Stimulated activated CD4-positive, alpha-beta T cell treated with anti-CD3 and anti-CD28 coated beads, Interleukin-1b, Interleukin-23, amount 100 ng/mL, for 24 hours (primary cell): ENCODE measurements around the gene ANO4.

Experiments
- DNase-seq, 4 experiments: peaks; one replicate each; pipeline ENCODE4 v3.0.0-alpha.2; 2020; ENCODE audit warnings: low read depth in 4 of 4, low spot score in 1 of 4

Gene ANO4

GRCh38 chr12:100794441-100795173 lies at the start of gene ANO4:
Gene ANO4, plus strand, starts transcription at chr12:100794776. Its CDS starts 107,010 bp downstream, at chr12:100901786.
- DNase-seq = no peak

- DNase-seq = no peak
Observed at GRCh38 chr12:100745378-100746071, 49.1 kb upstream of the ANO4 start.

GRCh38 chr12:100752841-100753240 lies 41.7 kb upstream of the ANO4 start:
- DNase-seq = no peak

DNA sequence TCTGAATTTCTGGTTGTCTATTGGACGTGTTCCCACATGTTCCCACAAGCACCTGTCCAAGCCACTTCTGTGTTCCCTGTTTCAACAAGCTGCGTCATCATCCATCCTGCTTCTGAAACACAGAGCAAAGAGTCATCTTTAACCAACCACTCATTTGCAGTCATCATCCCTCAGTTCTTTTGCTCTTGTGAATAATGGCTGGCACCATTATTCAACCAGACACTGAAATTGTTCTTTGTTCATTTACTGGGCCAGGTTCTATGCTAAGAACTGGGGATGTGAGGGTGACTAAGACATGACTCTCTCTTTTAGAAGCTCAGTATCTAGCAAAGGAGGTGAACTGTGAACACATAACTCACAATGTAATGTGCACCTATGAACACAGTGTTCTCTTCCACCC lies 40.7 kb upstream of the ANO4 start:
- no peak for DNase-seq

DNA sequence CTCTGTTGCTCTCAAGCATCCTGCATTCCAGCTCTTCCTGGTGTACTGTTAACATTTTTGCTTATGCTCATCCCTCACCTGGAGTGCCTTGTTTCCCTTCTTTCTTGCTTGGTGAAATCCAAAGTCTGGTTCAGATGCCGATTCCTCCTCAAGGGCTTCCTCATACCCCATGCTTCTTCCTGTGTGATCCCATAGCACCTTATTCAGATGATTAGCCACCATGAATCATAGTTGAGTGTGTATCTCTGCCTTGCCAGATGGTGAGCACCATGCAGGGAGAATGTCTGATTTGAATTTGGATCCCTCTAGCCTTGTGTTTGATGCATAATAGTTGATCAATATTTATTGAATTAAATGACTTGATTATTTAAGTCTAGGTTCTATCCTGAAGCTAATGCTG lies 39.4 kb upstream of the ANO4 start:
- DNase-seq = no peak

DNA sequence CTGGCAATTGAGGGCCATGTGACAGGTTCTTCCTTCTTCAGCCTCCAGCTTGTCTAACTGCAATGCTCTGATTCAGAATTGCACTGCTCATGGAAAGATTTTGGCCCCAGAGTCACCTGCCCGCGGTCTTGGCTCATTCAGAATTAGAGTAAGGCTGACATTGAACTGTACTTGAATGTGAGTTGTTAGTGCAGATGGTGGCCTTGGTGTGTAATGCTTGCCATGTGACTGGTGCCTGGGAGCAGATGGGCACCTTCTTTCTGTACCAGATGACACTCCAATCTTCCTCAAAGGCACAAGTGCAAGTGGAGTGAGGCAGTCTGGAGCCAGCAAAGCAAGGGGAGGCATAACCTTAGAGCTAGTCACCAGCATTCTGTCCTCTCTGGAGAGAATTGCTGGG lies 36.5 kb upstream of the ANO4 start:
- DNase-seq = no peak

- no peak for DNase-seq
Observed at GRCh38 chr12:100767371-100767770, 27.2 kb upstream of the ANO4 start.

DNA sequence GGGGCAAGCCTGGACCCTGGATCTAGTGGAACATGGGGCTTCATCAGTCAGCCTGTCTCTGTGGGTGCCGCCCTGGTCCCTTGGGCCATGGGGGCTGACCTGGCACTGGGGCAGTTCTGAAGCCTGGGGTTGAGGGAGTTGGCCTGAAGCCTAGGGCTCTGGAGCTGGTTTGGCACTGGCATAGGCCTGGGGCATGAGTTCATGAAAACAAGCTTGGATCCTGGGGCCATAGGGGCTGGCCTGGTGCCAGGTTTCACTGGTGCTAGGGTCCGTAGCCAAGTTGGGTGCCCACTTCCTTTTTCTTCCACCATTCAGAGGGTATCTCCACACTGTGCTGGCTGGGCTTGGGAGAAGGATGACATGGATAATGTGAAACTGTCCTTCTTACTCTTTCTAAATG lies 26.6 kb upstream of the ANO4 start:
- no peak for DNase-seq

DNA sequence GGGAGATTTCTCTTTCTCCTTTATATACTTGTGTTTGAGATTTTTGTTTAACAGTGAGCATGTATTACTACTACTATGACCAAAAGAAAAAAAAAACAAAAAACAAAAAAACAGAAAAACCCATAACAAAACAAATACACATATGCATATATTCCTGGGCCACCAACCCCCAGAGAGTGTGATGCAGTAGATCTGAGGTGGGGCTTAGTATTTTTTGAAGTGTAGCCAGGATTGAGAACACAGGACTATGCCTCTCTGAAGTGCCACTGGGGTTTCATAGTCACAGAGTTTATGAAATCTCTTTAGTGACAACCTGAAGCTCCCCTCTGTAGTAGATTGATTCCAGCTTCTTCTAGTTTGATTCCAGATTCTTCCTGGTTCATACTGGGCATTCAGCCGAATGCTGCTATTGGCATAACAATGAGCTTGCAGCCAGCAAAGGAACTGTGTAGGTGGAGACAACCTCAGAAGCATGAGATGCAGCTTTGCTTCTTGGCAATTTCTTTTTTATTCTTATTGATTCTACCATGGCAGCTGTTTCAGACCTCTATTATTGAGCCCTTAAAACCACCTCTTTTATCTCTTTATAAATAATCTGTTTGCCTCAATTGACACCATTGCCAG lies 15.5 kb upstream of the ANO4 start:
- DNase-seq = no peak

DNA sequence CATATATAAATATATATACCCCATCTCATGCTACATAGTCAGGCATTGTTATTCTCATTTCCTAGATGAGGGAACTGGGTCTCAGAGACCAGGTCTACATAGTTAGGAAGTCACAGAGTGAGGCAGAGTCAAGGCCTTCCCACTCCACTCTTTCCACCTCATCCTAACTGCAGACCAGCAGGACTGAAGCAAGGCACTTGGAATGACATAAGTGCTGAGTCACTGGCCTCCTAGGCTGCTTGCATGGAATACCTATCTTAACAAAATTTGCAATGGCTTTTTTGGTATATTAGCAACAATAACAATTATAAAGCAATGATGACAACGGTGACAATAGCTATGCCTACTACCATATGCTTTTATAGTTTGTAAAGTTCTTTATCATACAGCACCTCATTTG lies 5.4 kb upstream of the ANO4 start:
- DNase-seq = no peak

- no peak for DNase-seq
Observed at GRCh38 chr12:100789975-100790374, 4.6 kb upstream of the ANO4 start.

DNA sequence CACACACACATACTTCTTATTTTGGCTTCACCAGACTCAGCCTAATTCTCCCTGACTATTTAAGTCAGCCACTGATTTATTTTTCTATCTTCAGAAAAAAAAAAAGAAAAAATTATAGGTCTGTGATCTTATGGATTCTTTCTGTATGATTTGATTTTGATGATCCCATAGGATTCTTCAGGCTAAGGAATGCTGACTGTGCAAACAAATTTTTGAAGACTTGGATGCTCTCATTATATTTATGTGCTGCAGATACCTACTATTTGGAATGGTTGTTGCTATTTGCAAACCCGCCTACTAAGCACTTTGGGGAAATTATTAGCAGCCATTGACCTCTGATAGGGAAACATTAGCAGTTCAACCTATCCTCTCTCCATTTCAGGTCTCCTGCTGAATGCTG lies 4.0 kb upstream of the ANO4 start:
- no peak for DNase-seq

DNA sequence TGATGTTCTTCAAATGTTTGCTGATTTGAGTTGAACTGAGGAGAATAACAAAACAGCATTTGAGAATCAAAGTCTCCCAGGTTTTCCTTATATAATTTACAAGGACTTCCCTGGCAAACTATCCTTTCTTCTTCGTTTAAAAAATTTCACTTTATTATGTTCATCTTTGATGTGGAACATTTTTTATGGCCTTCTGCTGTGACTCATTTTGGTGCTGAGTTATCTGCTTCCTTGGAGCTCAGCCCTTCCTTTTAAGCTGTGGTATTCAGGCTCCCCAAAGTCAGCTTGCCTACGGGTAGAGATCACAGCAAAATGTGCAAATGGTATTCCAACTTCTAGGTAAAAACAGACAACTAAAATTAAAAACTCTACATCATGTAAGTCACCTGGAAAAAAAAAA lies 1.4 kb upstream of the ANO4 start:
- no peak for DNase-seq

GRCh38 chr12:100795174-100795799 lies 711 bp downstream of the ANO4 start:
- no peak for DNase-seq

DNA sequence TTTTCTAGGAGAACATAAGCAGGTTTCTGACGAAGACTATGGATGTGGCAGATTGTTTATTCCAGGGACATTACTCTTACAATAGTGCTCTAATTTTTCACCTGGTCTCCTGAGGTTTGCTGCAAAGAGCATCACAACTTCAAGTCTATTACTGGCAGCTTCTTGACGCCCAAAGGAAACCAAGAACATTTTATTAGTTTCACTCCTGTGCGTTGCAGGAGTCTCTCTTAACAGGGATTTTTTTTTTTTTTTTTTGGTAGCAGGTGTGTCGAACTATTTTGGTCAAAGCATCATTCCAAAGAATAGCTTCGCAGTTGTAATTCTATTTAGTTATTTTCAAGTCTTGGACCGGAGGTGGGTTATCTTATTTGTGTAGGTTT lies 1.2 kb downstream of the ANO4 start:
- no peak for DNase-seq

GRCh38 chr12:100796621-100797020 lies 2.0 kb downstream of the ANO4 start:
- no peak for DNase-seq

- DNase-seq = no peak
Observed at GRCh38 chr12:100797246-100797645, 2.7 kb downstream of the ANO4 start.

- DNase-seq = no peak
Observed at GRCh38 chr12:100797786-100798185, 3.2 kb downstream of the ANO4 start.

- DNase-seq = no peak
Observed at GRCh38 chr12:100798286-100799160, 3.9 kb downstream of the ANO4 start.

GRCh38 chr12:100799770-100800169 lies 5.2 kb downstream of the ANO4 start:
- DNase-seq = no peak

- DNase-seq = no peak
Observed at GRCh38 chr12:100800723-100801122, 6.1 kb downstream of the ANO4 start.
